ENCODE measurements around the gene BCAS3.

The BCAS3 gene

DNA sequence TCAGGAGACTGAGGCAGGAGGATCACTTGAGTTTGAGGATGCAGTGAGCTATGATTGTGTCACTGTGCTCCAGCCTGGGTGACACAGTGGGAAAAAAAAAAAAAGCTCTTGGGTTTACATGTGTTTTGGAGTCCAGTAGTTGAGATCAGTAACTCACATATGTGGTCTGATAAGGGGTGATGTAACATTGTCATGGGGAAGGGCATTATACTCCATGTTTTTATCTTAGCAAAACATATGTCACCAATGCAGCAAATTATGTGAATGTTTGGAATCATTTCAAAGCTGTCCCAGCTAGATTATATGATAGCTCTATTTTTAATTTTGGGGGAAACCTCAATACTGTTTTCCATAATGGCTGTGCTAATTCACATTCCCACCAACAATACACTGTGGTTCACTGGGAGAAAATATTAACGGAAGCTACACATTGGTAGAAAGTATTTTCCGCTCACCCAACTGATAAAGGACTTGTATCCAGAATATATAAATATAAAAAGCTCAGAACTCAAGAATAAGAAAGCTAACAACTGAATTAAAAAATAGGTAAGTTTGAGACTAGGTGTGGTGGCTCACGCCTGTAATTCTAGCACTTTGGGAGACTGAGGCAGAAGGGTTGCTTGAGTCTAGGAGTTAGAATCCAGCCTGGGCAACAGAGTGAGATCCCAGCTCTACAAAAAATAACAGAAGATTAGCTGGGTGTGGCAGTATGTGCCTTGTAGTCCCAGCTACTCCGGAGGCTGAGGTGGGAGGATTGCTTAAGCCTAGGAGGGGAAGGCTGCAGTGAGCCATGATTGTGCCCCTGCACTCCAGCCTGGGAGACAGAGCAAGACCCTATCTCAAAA is 497.9 kb downstream of the BCAS3 start:
- DNase-seq = no peak

DNA sequence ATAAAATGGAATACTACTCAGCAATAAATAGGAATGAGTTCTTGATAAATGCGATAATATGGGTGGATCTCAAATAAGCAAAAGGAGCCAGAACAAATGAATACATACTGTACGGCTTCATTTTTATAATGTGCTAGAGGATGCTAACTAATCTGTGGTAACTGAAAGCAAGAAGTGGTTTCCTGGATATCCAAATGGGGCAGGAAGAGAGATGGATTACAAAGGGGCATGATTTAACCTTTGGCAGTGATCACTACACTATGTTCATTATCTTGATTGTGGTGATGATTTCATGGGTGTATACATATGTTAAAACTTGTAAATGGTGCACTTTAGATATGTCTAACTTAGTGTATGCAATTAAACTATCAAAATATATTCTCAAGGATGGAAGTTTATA is 499.7 kb downstream of the BCAS3 start:
- DNase-seq = no peak

DNA sequence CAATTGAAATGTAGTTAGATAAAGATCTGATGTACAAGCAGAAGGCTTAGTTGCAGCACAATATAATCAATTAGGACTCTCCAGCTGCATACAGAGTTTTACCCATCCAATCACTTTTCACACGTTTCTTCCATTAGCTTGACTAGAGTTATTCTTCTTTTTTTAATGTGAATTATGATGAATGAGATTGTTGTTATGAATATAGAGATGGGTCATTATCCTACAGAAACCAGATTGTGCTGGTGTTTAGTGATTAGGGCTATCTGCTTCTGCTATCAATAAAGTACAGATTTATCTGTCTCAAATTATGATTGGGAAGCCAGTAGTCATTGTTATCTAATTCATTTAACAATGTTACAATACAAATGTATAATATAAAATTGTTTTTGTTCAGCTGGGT is 500.6 kb downstream of the BCAS3 start:
- DNase-seq = no peak

DNA sequence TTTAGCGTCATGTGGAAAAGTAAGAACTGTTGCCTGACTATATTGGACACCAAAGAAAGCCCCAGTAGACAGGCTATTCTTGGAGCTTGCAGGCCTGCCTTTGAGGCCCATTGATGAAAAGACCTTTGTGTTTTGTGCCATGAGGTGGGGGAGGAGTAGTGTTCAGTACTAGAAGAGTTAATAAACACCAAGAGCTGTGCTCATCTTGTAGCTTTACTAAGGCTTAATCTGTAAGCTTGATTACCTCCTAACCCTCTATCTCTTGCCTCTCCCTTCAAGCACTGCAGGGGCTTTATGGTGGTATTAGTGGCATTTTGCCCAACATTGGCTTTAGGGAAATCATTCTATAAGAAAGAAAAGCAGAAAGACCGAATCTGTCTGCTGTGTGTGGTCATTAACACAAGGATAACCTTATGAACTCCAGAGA is 501.7 kb downstream of the BCAS3 start:
- DNase-seq = no peak

DNA sequence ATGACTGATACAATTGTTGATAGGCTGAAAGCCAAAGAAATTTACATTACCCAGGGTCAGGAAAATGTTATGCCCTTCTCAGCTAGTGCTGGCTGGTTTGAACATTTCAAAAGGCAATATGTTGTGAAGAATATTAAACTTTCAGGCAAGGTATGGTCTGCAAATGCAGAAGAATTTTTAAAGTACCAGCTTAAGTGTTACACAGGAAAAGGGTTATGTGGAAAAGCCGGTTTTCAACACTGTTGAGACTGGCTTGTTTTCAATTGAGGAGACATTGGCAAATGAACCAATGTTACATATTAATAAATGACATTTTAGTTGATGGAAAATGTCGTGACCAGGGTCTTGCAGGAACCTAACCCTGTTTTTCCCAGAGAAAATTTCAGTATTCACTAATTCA is 506.1 kb downstream of the BCAS3 start:
- no peak for DNase-seq

DNA sequence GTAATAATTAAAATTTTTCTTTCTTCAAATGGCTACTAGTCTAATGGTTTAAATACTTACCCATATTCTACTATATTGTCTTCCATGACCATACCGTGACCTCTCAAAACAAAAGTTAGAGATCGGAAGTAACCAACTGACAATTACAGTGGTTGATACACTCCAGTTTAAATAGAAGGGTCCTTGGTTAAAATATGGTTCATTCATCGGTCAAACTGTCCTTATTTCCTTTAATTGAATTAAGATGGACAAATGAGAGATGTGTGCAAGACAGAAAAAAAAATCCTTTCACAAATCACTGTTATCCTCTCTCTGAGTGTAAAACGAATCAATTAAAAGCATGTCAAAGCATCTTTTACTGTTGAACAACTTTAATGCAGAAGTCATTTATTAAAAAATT is 507.7 kb downstream of the BCAS3 start:
- no peak for DNase-seq

DNA sequence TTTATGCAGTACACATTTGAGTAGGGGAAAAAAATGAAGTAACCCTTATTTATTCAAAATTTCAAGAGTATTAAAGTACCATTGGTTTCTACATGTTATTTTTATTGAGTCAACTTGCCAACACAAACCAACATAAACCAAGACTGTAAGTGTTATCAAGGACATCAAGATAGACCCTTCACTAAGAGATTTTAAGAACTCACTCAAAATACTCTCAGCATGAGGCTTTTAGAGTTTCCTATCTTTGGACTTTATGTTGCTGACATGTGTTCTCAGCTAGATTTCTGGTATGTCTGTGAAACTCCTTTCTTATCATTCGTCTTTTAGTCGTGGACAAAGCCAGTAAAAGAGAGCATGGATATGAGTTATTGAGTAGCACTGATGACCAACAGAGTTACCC is 509.4 kb downstream of the BCAS3 start:
- no peak for DNase-seq

DNA sequence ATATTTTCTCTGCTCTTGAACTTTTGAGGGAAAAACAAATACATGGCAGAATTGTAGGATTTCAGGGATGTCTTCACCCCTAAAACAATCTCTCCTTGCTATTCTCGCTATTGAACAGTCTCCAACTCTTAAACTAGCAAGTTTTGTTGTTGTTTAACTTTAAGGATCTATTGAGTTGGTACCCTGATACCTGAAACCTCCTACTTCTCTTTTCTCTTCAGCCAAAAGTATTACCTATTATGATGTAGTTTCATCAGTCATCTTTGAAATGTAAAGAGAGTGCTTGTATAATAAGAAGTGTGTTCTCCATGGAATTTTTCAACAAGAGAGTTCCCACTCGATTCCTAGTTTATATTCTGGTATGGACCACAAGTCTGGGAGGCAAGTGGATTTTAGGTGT is 510.4 kb downstream of the BCAS3 start:
- no peak for DNase-seq

DNA sequence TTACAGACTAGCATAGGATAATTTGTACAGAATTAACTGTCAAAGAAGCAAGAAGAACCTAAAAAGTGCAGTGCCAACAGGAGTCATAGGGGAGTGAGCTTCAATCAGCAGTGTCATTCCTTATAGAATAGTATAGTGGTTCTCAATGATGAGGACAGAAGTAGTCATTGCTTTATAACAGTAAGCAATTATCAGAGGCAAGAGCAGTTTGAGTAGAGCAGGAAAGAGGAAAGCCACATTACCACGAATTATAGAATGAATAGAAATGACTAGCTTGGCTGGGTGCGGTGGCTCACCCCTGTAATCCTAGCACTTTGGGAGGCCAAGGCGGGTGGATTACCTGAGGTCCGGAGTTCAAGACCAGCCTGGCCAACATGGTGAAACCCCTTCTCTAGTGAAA is 512.3 kb downstream of the BCAS3 start:
- no peak for DNase-seq

DNA sequence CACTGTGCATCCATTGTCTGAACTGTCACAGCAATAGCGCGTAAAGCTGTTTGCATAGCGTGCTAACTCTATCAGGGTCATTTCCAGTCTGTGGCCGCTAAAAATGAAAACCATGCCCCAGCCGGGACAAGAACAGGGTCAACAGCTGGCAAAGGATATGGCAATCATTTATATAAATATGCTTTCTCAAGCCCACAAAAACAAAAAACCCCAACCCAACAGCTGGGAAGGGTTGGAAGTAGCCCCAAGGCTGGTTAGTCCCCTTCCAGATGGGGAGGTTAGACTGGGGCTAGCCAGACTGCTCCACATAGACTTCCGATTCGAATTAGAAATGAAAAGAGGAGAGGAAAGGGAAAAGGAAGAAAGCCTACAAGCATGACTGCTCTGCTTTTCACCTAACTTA is 518.7 kb downstream of the BCAS3 start:
- no peak for DNase-seq

DNA sequence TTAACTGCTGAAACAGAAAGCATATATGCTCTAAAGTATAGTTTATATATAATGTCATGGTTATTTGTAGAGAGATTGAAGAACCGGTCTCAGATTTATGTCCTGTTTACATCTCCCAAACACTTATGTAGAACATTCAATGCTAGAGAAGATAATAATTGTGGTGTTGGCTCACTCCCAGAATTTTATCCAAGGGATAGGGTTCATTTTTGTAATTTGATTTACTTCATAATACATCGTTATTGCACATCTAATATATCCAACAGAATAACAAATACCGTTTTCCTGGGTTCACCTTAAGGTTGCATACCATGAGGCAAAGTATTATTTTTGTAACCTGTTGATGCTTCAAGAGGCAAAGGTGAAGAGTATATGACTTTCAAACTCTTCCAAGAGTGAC is 519.1 kb downstream of the BCAS3 start:
- no peak for DNase-seq

DNA sequence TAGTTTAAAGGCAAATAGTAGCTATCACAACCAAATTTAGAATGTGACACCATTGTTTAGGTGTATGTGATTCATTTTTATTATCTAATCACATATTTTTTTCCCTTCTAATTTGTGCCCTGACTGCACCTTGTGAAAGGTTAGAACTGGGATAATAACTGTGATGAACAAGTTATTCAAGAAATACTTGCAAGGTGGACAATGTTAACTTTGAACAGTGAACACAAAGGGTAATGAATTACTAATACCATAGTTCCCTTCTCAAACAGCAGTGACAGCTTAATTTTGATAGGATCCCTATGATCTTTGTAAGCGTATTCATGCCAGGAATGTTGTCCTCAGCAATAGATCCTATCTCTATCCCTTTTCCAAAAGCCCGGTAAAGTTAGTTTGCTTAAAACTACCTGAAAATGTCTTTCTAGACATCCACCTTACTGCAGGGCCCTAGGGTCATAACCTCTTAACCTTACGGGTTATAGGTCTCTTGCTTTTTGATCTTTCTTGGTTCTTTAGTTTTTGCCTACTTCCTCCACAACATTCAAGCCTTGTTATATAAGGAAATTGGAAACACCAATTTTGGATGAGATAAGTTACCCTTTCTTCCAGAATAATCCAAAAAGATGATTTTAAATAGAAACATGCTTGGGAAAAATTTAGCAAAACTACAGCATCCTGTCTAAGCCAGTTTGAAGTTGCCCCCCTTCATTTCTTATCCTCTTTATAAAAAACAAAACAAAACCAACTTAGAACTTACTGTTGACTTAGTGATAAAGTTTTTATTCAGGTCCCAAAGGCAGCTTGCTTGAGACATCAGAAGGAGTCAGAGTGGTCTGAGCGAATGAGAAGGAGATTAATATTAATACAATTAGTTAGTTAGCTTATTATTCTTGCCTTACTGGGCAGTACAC is 522.0 kb downstream of the BCAS3 start:
- no peak for DNase-seq

DNA sequence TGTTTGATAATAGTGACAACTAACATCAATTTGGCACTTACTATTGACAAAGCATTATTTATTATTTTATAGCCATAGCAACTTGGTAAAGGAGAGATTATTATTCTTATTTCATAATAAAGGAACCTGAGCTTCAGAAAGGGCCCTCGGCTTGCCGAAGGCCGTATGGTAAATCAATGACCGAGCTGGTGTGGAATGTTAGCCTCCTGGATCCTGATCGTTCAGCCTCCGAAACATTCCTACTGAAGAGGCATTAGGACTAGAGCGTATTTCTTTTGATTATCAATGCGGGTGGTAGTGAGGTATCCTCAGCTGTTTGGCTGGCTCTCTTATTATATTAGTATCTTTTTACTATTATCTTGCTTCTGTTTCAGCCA is 522.7 kb downstream of the BCAS3 start:
- DNase-seq = no peak

DNA sequence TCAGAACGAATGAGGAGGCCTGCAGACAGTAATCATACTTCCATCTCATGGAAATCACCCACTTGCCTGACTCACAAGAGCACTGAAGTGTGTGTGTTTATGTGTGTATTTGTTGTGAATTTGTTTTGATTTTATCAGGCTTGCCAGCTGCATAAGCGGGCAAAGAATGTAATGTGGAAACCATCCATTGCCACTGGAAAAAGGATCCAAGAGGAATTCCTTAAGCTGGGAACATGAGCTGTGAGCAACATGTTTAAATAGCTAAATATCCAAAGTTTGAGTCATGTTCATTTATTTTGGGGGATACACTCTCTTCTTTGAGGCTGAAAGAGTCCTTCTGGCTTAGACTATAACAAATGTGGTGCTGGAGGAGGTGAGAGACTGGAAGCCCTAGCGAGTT is 523.6 kb downstream of the BCAS3 start:
- no peak for DNase-seq

DNA sequence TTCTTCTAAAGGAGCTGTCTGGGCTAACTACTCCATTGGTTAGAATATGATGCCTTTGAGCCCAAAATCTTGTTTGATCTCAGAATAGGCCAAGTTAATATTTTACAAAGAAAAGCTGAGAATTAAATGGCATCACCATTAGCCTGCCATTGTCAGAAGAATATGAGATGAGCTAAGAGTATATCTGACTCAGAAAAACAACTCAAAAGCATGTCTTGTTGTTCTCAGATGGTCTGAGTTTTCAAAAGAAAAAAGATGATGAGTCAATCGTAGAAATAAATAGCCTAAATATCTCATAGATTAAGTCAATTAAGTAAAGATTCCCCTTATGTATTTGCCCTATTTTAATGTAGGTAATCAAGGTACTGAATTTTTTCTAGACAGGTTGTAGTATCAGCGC is 524.9 kb downstream of the BCAS3 start:
- no peak for DNase-seq

DNA sequence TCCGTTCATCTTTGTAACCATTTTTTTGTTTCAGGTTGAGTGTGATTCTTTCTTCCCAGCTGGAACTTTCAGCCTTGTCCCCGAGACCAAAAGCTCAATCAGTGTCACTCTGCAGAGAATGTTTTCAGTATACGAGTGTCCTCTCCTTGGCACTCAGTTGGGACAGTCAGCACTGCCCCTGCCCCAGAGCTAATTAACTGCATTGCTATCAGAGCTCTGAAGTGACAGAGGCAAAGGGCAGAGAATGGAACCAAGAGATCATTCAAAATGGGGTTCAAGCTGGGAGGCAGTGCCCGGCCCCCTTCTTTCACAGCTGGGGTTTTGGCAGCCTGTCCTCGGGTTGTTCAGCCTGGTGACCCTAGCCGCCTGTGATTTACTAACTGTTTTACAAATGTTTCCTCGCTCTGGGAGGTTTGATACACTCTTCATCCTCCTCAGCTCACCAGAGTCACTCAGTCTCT is 526.0 kb downstream of the BCAS3 start:
- no peak for DNase-seq

DNA sequence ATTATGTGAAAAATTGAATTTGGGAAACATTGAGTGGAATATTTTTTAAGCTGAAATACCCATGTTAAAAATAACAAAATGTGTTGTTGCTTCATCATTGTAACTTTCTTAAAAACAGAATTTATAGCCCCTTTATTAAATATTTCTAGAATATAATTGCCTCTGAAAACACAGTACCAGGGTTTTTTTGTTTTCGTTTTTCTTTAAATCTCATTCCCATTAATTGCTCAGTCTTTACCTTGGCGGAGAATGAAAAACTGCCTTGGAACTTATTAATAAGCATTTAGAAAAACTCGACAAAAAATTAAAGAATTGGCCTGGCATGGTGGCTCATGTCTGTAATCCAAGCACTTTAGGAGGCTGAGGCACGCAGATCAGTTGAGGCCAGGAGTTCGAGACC is 526.8 kb downstream of the BCAS3 start:
- no peak for DNase-seq

DNA sequence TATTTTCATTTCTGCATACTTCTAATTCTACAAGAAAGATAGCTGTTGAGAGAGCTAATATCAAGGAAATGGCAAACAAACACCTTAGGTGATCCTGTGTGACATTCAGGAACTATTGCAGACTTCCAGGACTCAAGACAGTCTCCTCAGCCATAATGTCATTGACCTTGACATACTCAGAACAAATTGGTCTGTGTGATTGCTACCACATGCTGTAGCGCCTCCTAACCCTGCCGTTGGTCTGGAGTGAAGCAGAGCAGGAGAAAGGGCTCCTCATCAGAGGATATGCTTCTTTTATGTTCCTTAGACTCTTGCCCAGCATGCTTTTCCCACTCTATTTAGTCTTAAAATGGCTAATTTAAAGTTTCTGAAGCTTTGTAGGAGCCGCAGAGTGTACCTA is 527.8 kb downstream of the BCAS3 start:
- DNase-seq = no peak

DNA sequence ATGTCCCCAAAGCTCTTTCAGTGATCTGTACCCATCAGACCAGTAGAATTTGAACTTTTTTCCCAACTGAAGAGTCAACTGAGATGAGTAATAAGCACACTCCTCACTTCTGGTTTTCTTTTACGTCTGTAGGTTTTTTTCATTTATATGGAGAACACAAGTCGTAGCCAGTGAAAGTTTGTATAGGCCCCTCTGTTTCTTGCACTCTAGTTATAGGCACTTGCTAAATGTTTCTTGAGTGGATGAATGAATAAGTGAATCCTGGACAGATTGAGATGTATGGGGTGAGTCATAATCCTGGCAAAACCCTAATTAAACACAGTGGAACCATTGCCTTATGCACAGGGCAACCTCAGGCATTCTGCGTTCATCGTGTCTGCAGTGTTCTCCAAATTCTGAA is 528.3 kb downstream of the BCAS3 start:
- DNase-seq = no peak

DNA sequence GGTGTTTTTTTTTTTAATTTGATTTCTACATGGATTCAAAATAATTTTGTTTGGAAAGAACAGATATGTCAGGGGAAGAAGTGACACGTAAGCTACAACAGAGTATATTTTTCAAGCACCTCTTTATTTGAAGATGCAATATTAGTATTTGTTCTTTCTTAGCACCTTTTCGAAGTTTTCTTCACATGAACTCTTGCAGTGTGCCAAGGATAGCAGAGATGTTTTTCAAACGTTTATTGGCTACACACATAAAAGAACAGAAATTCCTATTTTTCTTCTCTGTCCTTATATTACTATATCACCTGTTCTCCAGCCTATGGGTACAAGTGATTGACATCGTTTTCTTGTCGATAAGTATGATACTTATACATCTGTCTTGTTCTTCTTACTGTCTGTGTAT is 529.3 kb downstream of the BCAS3 start:
- DNase-seq = no peak

DNA sequence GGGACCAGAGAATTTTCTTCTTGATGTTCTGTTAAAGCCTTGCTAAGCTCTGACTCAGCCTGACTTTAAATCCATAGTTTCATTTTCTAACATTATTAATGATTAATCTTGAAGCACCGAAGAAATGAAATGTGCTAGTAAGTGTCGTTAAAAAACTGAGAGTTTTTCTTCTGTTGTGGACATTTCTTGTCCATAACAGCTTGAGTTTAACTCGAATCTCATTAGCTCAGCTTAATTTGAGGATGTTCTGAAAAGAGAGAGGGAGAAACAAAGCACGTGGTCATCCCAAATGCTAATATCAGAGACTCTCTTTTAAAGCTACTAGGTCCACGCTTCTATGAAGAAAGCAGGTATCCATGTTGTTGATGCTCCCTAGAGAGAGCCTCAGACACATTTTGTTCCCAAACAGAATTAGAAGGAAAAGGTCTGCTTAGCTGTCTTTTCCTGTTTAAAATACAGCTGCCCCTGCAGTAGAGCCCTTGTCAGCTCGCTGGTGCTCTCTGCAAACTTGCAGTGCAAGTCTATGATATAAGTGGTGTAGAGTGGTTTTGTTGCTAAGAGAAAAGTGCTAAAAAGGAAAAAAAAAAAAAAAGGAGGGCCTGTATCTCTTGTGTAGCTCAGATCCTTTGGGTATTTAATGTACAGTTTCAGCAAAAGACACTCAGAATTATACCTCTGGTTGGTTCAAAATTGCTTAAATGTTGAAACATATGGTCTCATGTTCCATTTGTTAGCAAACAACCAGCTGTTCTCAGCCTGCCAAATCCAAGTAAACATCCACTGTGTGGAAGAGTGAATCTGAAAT is 530.9 kb downstream of the BCAS3 start:
- DNase-seq = no peak

DNA sequence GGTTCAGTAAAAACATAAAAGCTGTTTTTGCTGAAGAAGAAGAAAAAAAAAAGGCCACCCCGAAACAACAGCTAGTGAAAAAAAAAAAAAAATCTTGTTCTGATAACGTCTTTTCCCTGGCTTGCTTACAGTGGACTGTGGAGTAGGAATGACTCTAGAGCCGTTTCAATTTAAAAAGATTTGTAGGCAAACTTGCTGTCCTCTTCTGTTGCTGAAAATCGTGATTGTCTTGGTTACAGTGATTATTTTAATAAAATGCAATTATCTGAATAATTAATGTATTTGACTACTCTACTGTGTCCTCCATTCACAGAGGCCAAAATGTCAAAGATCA is 531.4 kb downstream of the BCAS3 start:
- no peak for DNase-seq

DNA sequence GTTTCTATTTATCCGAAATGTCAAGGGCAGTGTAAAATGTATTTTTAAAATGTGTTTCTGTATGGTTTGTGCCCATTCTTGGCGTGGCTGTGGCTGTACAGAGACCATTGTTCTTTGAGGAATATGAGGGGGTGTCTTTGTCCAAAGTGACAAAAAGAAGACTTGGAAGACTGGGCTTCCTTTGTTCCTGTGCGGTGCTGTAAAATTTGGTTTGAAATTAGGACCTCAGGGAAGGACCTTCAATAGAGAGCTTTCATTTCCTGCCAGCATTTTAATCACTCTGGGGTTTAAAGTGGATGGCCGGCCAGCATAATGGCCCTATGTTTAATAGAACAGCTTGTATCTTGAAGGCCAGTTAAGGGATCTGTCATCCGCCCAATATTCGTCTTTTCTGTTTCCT is 531.9 kb downstream of the BCAS3 start:
- DNase-seq = peak; percentile 5
